A549 (cell line): ENCODE results near the gene SNAPC2.

Experiments
- EHMT2 ChIP-seq: fragments of 200-600 bp; sonication (generic); IDR thresholded peaks from 2 replicates; pipeline ENCODE4 v1.6.1; 2016; ENCODE audit warnings: antibody characterized with exemption, low read depth, mild to moderate bottlenecking, moderate library complexity
- ESRRA ChIP-seq: fragments of 150-350 bp; IDR thresholded peaks from 2 replicates; pipeline ENCODE4 v1.6.1; 2014; ENCODE audit warnings: mild to moderate bottlenecking, low read length, borderline replicate concordance
- NPAS2 ChIP-seq: fragments of 250-450 bp; sonication (Bioruptor Pico); IDR thresholded peaks from 2 replicates; pipeline ENCODE4 v1.8.0; 2022; ENCODE audit warnings: mild to moderate bottlenecking, moderate library complexity, borderline replicate concordance
- POLR2A ChIP-seq: IDR thresholded peaks from 2 replicates; pipeline ENCODE4 v1.6.1; 2012; ENCODE audit warnings: mild to moderate bottlenecking, low read length
- TF ChIP-seq, protein P1 (sequence below): fragments of 200-600 bp; sonication (generic); IDR thresholded peaks from 2 replicates; pipeline ENCODE4 v1.6.1; 2016; ENCODE audit warnings: antibody characterized with exemption, mild to moderate bottlenecking, moderate library complexity
- TF ChIP-seq, protein P2 (sequence below): fragments of >200 bp; sonication (Bioruptor Twin); formaldehyde crosslinking; IDR thresholded peaks from 3 replicates; pipeline ENCODE4 v1.5.1; 2016

DNA sequence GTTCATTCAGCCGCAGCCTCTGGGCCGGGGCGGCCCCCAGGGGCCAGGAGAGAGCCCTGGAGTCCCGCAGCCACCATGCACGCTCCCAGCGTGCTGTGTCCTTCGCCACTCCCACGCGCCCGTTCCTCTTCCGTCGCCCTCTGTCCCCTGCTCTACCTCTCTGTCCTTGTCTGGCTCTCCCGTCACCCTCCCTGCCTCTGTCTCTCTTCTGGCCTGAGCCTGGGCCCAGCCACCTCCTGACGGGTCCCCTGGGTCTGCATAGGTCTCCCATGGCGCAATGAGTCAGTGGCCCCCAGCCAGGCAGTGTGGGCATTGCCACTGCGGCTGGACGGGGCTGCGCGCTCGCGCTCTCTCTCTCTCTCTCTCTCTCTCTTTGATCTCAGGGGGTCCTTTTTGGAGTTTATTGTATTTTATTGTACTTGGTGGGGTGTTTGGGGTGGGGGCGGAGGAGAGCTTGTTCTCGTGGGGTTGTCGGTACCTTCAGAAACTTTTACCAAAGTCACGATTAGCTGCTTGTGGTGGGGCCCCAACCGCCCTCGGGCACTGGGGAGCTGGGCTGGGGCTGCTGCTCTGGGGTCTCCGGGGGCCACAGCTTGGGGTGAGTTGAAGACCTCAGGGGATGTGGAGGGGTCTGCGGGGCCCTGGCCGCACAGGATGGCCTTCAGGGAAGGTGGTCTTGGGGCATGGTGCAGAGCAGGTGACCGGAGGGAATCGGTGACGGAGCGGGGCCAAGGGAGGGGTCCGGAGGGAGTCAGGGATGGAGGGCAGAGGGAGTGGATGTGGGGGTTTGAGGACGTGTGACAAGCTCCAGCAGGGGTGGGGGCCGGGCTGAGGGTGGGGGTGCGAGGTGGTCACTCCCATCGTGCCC, 7.2 kb upstream of the SNAPC2 start:
- TF ChIP-seq, protein P1, sequence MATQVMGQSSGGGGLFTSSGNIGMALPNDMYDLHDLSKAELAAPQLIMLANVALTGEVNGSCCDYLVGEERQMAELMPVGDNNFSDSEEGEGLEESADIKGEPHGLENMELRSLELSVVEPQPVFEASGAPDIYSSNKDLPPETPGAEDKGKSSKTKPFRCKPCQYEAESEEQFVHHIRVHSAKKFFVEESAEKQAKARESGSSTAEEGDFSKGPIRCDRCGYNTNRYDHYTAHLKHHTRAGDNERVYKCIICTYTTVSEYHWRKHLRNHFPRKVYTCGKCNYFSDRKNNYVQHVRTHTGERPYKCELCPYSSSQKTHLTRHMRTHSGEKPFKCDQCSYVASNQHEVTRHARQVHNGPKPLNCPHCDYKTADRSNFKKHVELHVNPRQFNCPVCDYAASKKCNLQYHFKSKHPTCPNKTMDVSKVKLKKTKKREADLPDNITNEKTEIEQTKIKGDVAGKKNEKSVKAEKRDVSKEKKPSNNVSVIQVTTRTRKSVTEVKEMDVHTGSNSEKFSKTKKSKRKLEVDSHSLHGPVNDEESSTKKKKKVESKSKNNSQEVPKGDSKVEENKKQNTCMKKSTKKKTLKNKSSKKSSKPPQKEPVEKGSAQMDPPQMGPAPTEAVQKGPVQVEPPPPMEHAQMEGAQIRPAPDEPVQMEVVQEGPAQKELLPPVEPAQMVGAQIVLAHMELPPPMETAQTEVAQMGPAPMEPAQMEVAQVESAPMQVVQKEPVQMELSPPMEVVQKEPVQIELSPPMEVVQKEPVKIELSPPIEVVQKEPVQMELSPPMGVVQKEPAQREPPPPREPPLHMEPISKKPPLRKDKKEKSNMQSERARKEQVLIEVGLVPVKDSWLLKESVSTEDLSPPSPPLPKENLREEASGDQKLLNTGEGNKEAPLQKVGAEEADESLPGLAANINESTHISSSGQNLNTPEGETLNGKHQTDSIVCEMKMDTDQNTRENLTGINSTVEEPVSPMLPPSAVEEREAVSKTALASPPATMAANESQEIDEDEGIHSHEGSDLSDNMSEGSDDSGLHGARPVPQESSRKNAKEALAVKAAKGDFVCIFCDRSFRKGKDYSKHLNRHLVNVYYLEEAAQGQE, result no peak
- TF ChIP-seq, protein P2, sequence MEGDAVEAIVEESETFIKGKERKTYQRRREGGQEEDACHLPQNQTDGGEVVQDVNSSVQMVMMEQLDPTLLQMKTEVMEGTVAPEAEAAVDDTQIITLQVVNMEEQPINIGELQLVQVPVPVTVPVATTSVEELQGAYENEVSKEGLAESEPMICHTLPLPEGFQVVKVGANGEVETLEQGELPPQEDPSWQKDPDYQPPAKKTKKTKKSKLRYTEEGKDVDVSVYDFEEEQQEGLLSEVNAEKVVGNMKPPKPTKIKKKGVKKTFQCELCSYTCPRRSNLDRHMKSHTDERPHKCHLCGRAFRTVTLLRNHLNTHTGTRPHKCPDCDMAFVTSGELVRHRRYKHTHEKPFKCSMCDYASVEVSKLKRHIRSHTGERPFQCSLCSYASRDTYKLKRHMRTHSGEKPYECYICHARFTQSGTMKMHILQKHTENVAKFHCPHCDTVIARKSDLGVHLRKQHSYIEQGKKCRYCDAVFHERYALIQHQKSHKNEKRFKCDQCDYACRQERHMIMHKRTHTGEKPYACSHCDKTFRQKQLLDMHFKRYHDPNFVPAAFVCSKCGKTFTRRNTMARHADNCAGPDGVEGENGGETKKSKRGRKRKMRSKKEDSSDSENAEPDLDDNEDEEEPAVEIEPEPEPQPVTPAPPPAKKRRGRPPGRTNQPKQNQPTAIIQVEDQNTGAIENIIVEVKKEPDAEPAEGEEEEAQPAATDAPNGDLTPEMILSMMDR, result no peak
- TF ChIP-seq POLR2A (no peak), EHMT2 (no peak), NPAS2 (CRISPR knock-in tag) (no peak), ESRRA (no peak)
